ENCODE results near the gene LILRA6.
"Not testable (repeated sequence)": the region's sequence is repeated elsewhere in the genome, so short reads cannot be mapped to it uniquely, and the experiment has no call there.

LILRA6 gene

GRCh38 chr19:54206831-54207177 lies 35.8 kb downstream of the LILRA6 start:
- peak in 1 of 2 experiments; percentile 31 for DNase-seq

GRCh38 chr19:54206030-54206830 lies 36.4 kb downstream of the LILRA6 start:
- peak in 1 of 2 experiments; percentile 17 for DNase-seq

GRCh38 chr19:54204767-54205468 lies 37.7 kb downstream of the LILRA6 start:
- no peak for DNase-seq

GRCh38 chr19:54203151-54203611 lies 39.4 kb downstream of the LILRA6 start:
- no peak for DNase-seq

GRCh38 chr19:54201980-54202379 lies 40.6 kb downstream of the LILRA6 start:
- no peak for DNase-seq

- DNase-seq, result no peak
These were observed 41.4 kb downstream of the LILRA6 start for GRCh38 chr19:54201172-54201701.

GRCh38 chr19:54199401-54199800 lies 43.2 kb downstream of the LILRA6 start:
- DNase-seq, result no peak

GRCh38 chr19:54197121-54197520 lies 45.5 kb downstream of the LILRA6 start:
- DNase-seq, result no peak

- no peak for DNase-seq
These were observed 46.1 kb downstream of the LILRA6 start for GRCh38 chr19:54196536-54196935.

- DNase-seq, result not testable (repeated sequence)
These were observed 48.1 kb downstream of the LILRA6 start for GRCh38 chr19:54194463-54194862.

GRCh38 chr19:54193011-54193410 lies 49.6 kb downstream of the LILRA6 start:
- no peak for DNase-seq

- DNase-seq, result no peak
These were observed 50.7 kb downstream of the LILRA6 start for GRCh38 chr19:54191811-54192453.

- peak; percentile 82 to 84 for DNase-seq
These were observed 51.4 kb downstream of the LILRA6 start, which contains the start of gene TSEN34 for GRCh38 chr19:54191011-54191810. Gene TSEN34 (plus strand): TSS chr19:54191308. CDS start chr19:54191365, 57 bp downstream.

GRCh38 chr19:54190503-54191010 lies 52.0 kb downstream of the LILRA6 start:
- peak; percentile 100 for DNase-seq

- peak; percentile 100 for DNase-seq
These were observed 52.7 kb downstream of the LILRA6 start for GRCh38 chr19:54189735-54190502.

GRCh38 chr19:54189145-54189734 lies 53.4 kb downstream of the LILRA6 start, which contains the start of gene MBOAT7:
Gene MBOAT7 (minus strand): TSS chr19:54189580. CDS start chr19:54188508, 1,072 bp downstream.
- no peak for DNase-seq

- DNase-seq, result peak; percentile 65 to 78
These were observed 54.2 kb downstream of the LILRA6 start for GRCh38 chr19:54188215-54188871.

GRCh38 chr19:54186934-54187381 lies 55.6 kb downstream of the LILRA6 start:
- DNase-seq, result no peak
